Measurements from ENCODE around the gene GALNT9.

DNA sequence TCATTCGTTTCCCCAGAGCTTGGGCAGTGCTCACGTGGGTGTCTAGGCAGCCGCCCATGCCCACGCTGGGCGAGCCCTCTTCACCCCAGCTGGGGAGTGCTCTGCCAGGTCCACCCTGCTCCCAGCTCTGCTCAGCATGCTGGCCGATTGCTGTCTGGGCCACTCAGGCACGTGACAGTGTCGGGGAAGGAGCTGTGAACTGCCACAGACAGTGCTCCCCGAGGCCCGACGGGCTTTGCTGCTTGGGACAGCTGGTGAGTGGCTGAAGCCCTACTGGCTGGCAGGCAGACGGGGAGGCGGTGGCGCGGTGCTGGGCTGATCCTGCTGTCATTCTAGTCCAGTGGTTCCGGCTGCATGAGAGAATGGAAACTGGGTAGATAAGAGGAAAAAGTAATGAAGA lies 169.4 kb downstream of the GALNT9 start:
- TF ChIP-seq, protein P1, sequence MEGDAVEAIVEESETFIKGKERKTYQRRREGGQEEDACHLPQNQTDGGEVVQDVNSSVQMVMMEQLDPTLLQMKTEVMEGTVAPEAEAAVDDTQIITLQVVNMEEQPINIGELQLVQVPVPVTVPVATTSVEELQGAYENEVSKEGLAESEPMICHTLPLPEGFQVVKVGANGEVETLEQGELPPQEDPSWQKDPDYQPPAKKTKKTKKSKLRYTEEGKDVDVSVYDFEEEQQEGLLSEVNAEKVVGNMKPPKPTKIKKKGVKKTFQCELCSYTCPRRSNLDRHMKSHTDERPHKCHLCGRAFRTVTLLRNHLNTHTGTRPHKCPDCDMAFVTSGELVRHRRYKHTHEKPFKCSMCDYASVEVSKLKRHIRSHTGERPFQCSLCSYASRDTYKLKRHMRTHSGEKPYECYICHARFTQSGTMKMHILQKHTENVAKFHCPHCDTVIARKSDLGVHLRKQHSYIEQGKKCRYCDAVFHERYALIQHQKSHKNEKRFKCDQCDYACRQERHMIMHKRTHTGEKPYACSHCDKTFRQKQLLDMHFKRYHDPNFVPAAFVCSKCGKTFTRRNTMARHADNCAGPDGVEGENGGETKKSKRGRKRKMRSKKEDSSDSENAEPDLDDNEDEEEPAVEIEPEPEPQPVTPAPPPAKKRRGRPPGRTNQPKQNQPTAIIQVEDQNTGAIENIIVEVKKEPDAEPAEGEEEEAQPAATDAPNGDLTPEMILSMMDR (IDR thresholded peaks at IDR 0.05), result no peak
- no peak for TF ChIP-seq POLR2A (IDR thresholded peaks at IDR 0.05)

Measured in right lobe of liver (tissue), 4 donors.